Epidermal melanocyte (primary cell): Measurements from ENCODE around the gene CGB5.
"Not testable (repeated sequence)": the region's sequence is repeated elsewhere in the genome, so short reads cannot be mapped to it uniquely, and the experiment has no call there.

ENCODE experiments used
- DNase-seq: peaks from one replicate; pipeline ENCODE4 v3.0.0; 2011; ENCODE audit warnings: low spot score; ENCODE audit not compliant: insufficient read length

Gene CGB5

GRCh38 chr19:49020931-49021895 lies 22.4 kb upstream of the CGB5 start:
- no peak for DNase-seq

GRCh38 chr19:49022116-49022515 lies 21.5 kb upstream of the CGB5 start:
- no peak for DNase-seq

- not testable (repeated sequence) for DNase-seq
Observed at GRCh38 chr19:49024233-49024632, 19.4 kb upstream of the CGB5 start, which contains the start of gene CGB3. TSS of gene CGB3 (minus strand) at chr19:49024333. CDS start at chr19:49023971, 362 bp downstream.

- not testable (repeated sequence) for DNase-seq
Observed at GRCh38 chr19:49025088-49025487, 18.6 kb upstream of the CGB5 start.

- DNase-seq: not testable (repeated sequence)
Observed at GRCh38 chr19:49025599-49025998, 18.0 kb upstream of the CGB5 start.

GRCh38 chr19:49028686-49029085 lies 15.0 kb upstream of the CGB5 start:
- DNase-seq: not testable (repeated sequence)

- DNase-seq: not testable (repeated sequence)
Observed at GRCh38 chr19:49029749-49030148, 13.9 kb upstream of the CGB5 start.

- not testable (repeated sequence) for DNase-seq
Observed at GRCh38 chr19:49030323-49030722, 13.3 kb upstream of the CGB5 start.

GRCh38 chr19:49031642-49032301 lies 11.9 kb upstream of the CGB5 start, which contains the start of gene CGB2:
TSS of gene CGB2 (plus strand) at chr19:49031890. CDS start at chr19:49032096, 206 bp downstream.
- DNase-seq: not testable (repeated sequence)

- DNase-seq: not testable (repeated sequence)
Observed at GRCh38 chr19:49036815-49037214, 6.8 kb upstream of the CGB5 start, which contains the start of gene CGB1. TSS of gene CGB1 (minus strand) at chr19:49036895. CDS start at chr19:49036711, 184 bp downstream.

GRCh38 chr19:49038111-49038510 lies 5.5 kb upstream of the CGB5 start:
- not testable (repeated sequence) for DNase-seq

GRCh38 chr19:49038557-49039276 lies 4.9 kb upstream of the CGB5 start:
- not testable (repeated sequence) for DNase-seq

- not testable (repeated sequence) for DNase-seq
Observed at GRCh38 chr19:49039736-49040135, 3.9 kb upstream of the CGB5 start.

GRCh38 chr19:49042177-49042576 lies 1.5 kb upstream of the CGB5 start:
- DNase-seq: no peak

GRCh38 chr19:49042666-49043065 lies 982 bp upstream of the CGB5 start:
- not testable (repeated sequence) for DNase-seq

- not testable (repeated sequence) for DNase-seq
Observed at GRCh38 chr19:49049011-49049410, 5.4 kb downstream of the CGB5 start, which contains the start of gene CGB8. TSS of gene CGB8 (minus strand) at chr19:49049111. CDS start at chr19:49048739, 372 bp downstream.

- not testable (repeated sequence) for DNase-seq
Observed at GRCh38 chr19:49049834-49050233, 6.2 kb downstream of the CGB5 start.

- not testable (repeated sequence) for DNase-seq
Observed at GRCh38 chr19:49050376-49051033, 6.9 kb downstream of the CGB5 start.

- DNase-seq: peak; percentile 84
Observed at GRCh38 chr19:49056101-49056901, 12.7 kb downstream of the CGB5 start.
